Osteocyte (in vitro differentiated cells): ENCODE measurements around the gene DCST1. TPM values are rescaled to one million over a fixed set of nuclear protein-coding genes. Genes with fewer than 3 reads are reported as not detected.

Experiments used
- DNase-seq: peaks from one replicate; pipeline ENCODE4 v3.0.0; 2021; ENCODE audit warnings: mixed read lengths; ENCODE audit not compliant: unreplicated experiment; ENCODE audit errors: extremely low spot score
- H3K27ac Mint-ChIP-seq: one replicate; pipeline ENCODE4 v1.8.0; 2021; ENCODE audit warnings: mild to moderate bottlenecking, mixed read lengths; ENCODE audit not compliant: unreplicated experiment
- H3K27me3 Mint-ChIP-seq: one replicate; pipeline ENCODE4 v1.8.0; 2021; ENCODE audit warnings: mixed read lengths; ENCODE audit not compliant: unreplicated experiment
- H3K36me3 Mint-ChIP-seq: one replicate; pipeline ENCODE4 v1.8.0; 2021; ENCODE audit warnings: mixed read lengths; ENCODE audit not compliant: unreplicated experiment
- H3K4me1 Mint-ChIP-seq: one replicate; pipeline ENCODE4 v1.8.0; 2021; ENCODE audit warnings: mixed read lengths; ENCODE audit not compliant: unreplicated experiment
- H3K4me3 Mint-ChIP-seq: one replicate; pipeline ENCODE4 v1.8.0; 2021; ENCODE audit warnings: mild to moderate bottlenecking, moderate library complexity, mixed read lengths; ENCODE audit not compliant: unreplicated experiment
- H3K9me3 Mint-ChIP-seq: one replicate; pipeline ENCODE4 v1.8.0; 2021; ENCODE audit warnings: mixed read lengths; ENCODE audit not compliant: unreplicated experiment
- CTCF ChIP-seq: fragments of 200-600 bp; sonication (generic); IDR thresholded peaks from 2 replicates; pipeline ENCODE4 v1.5.0; 2021; ENCODE audit warnings: antibody characterized with exemption, mild to moderate bottlenecking, moderate library complexity
- total RNA-seq: library from RNA; stranded (reverse); gene quantifications from 2 replicates; pipeline ENCODE4 v1.2.1, GENCODE V29; 2021

DCST1 gene
- total RNA-seq, 1 donor from 2014 or later: not detected

GRCh38 chr1:155012026-155012546 is 21.5 kb upstream of the DCST1 start:
- DNase-seq: no peak
- TF ChIP-seq CTCF: no peak
- H3K4me1 Mint-ChIP-seq: peaks cover 14% of the 10 kb centered on the region
- no peaks in the 10 kb centered on the region for H3K9me3 Mint-ChIP-seq
- H3K36me3 Mint-ChIP-seq: peaks cover 2% of the 10 kb centered on the region
- H3K4me3 Mint-ChIP-seq: no peak overlapping the region
- no peaks in the 10 kb centered on the region for H3K27me3 Mint-ChIP-seq
- peak overlapping the region; percentile 64 for H3K27ac Mint-ChIP-seq

- H3K36me3 Mint-ChIP-seq: peaks cover 2% of the 10 kb centered on the region
Observed at GRCh38 chr1:155012776-155013602, 20.6 kb upstream of the DCST1 start.

DNA sequence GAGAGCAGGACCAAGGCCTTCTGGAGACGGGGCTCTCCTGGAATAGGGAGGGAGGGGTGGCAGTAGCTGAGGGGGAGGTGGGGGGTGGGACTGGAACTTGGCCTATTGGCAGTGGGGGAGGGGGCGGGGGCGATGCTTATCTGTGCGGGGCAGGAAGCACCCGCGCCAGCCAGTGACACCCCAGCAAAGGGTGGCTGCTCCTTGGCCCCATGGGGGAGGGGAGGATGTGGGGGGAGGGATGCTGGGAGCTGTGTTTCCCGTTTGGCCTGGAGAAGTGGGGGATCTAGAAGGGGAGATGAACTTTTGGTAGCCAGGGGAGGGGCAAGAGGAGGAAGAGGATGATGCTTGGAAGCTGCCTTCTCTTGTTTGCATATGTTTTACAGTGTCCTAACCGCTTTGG is 20.0 kb upstream of the DCST1 start:
- H3K36me3 Mint-ChIP-seq: peaks cover 2% of the 10 kb centered on the region
- no peaks in the 10 kb centered on the region for H3K27me3 Mint-ChIP-seq
- no peak overlapping the region for H3K4me3 Mint-ChIP-seq
- no peak overlapping the region for H3K27ac Mint-ChIP-seq
- no peaks in the 10 kb centered on the region for H3K9me3 Mint-ChIP-seq
- no peak for DNase-seq
- H3K4me1 Mint-ChIP-seq: peaks cover 25% of the 10 kb centered on the region
- no peak for TF ChIP-seq CTCF

More at GRCh38 chr1:155012776-155013602, 20.6 kb upstream of the DCST1 start:
- Mint-ChIP-seq H3K27me3 (no peaks in the 10 kb centered on the region), H3K27ac (peak overlapping the region; percentile 16), H3K4me1 (peaks cover 20% of the 10 kb centered on the region), H3K4me3 (no peak overlapping the region), H3K9me3 (no peaks in the 10 kb centered on the region)
- TF ChIP-seq CTCF: no peak
- DNase-seq: no peak

DNA sequence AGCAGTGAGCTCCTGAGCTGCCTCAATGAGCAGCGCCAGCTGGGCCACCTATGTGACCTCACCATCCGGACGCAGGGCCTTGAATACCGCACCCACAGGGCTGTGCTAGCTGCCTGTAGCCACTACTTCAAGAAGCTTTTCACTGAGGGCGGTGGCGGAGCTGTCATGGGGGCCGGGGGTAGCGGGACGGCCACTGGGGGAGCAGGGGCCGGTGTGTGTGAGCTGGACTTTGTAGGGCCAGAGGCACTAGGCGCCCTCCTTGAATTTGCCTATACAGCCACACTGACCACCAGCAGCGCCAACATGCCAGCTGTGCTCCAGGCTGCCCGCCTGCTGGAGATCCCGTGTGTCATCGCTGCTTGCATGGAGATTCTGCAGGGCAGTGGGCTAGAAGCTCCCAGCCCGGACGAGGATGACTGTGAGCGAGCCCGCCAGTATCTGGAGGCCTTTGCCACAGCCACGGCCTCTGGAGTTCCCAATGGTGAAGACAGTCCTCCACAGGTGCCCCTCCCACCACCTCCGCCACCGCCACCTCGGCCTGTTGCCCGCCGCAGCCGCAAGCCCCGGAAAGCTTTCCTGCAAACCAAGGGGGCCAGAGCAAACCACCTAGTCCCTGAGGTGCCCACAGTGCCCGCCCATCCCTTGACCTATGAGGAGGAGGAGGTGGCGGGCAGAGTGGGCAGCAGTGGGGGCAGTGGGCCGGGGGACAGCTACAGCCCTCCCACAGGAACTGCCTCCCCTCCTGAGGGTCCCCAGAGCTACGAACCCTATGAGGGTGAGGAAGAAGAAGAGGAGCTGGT is 18.7 kb upstream of the DCST1 start:
- Mint-ChIP-seq H3K27ac (no peak overlapping the region), H3K4me3 (no peak overlapping the region), H3K9me3 (no peaks in the 10 kb centered on the region), H3K4me1 (peaks cover 34% of the 10 kb centered on the region), H3K27me3 (no peaks in the 10 kb centered on the region), H3K36me3 (no peaks in the 10 kb centered on the region)
- DNase-seq: no peak
- TF ChIP-seq CTCF: no peak
